ENCODE data around the gene RBM44.

GRCh38 chr2:237823544-237823943, 25.0 kb downstream of the RBM44 start:
- TF ChIP-seq POLR2AphosphoS5 (IDR thresholded peaks at IDR 0.05; ENCODE audit: low read depth, low read length) (no peak), POLR2A (IDR thresholded peaks at IDR 0.05; ENCODE audit: low read depth, low read length) (no peak)
